PC-3 (cell line): ENCODE measurements around the gene ROCK2. TPM values are rescaled to one million over a fixed set of nuclear protein-coding genes. Genes with fewer than 3 reads are reported as not detected.

Experiments
- ATAC-seq: fragments of 200-7000 bp; cut with Tn5 transposase; 2 replicates; pipeline ENCODE4 v1.9.1; 2020; ENCODE audit warnings: mild to moderate bottlenecking, moderate library complexity
- BruUV-seq: library from RNA; stranded (reverse); fragments of 400-500 nt; replicated peaks from 2 replicates; lab custom pipeline; 2021; lab: Mats Ljungman, UMichigan
- CTCF ChIA-PET: fragments of 300-600 bp; sonication (Branson Sonifier 250); formaldehyde crosslinking; loops from one replicate; lab custom pipeline; 2022; ENCODE audit warnings: antibody characterized with exemption; lab: Charles Lee
- POLR2A ChIA-PET: fragments of 300-600 bp; sonication (Branson Sonifier 250); formaldehyde crosslinking; loops from one replicate; lab custom pipeline; 2022; ENCODE audit warnings: antibody characterized with exemption; ENCODE audit not compliant: unreplicated experiment; lab: Charles Lee
- DNase-seq: peaks from one replicate; pipeline ENCODE4 v3.0.0-alpha.2; 2015
- H2AFZ ChIP-seq: fragments of 300-600 bp; sonication (generic); 2 replicates; pipeline ENCODE4 v1.6.0; 2016; ENCODE audit warnings: antibody characterized with exemption, low read length
- H3F3A ChIP-seq: fragments of 300-600 bp; sonication (generic); one replicate; pipeline ENCODE4 v1.6.0; 2017; ENCODE audit warnings: antibody characterized with exemption, low read length, control low read depth, mild to moderate bottlenecking; ENCODE audit not compliant: unreplicated experiment
- H3K27ac ChIP-seq: fragments of 300-600 bp; sonication (generic); 2 replicates; pipeline ENCODE4 v1.5.1; 2016; ENCODE audit warnings: mild to moderate bottlenecking, low read length
- H3K27me3 ChIP-seq: fragments of 300-600 bp; sonication (generic); 2 replicates; pipeline ENCODE4 v1.6.1; 2016; ENCODE audit warnings: low read length, mixed read lengths
- H3K36me3 ChIP-seq: fragments of 300-600 bp; sonication (generic); 2 replicates; pipeline ENCODE4 v1.6.1; 2016; ENCODE audit warnings: low read depth, mixed run types, low read length, mixed read lengths
- H3K4me1 ChIP-seq: fragments of 300-600 bp; sonication (generic); 2 replicates; pipeline ENCODE4 v1.5.1; 2016; ENCODE audit warnings: low read length; ENCODE audit not compliant: insufficient read depth
- H3K4me2 ChIP-seq: fragments of 300-600 bp; sonication (generic); 2 replicates; pipeline ENCODE4 v1.6.0; 2016; ENCODE audit warnings: low read length
- H3K4me3 ChIP-seq: fragments of 300-600 bp; sonication (generic); 2 replicates; pipeline ENCODE4 v1.5.1; 2016; ENCODE audit warnings: mild to moderate bottlenecking, low read length, mixed read lengths
- H3K79me2 ChIP-seq: fragments of 300-600 bp; sonication (generic); 2 replicates; pipeline ENCODE4 v1.6.1; 2017; ENCODE audit warnings: low read length, mixed read lengths
- H3K9ac ChIP-seq: fragments of 300-600 bp; sonication (generic); 2 replicates; pipeline ENCODE4 v1.6.0; 2016; ENCODE audit warnings: mild to moderate bottlenecking, low read length
- H3K9me2 ChIP-seq: fragments of 300-600 bp; sonication (generic); replicated peaks from 2 replicates; pipeline ENCODE4 v1.6.1; 2016; ENCODE audit warnings: mixed run types, low read length, mixed read lengths
- H3K9me3 ChIP-seq: fragments of 300-600 bp; sonication (generic); 2 replicates; pipeline ENCODE4 v1.6.1; 2016; ENCODE audit warnings: low read length, mixed read lengths
- H4K20me1 ChIP-seq: fragments of 300-600 bp; sonication (generic); 2 replicates; pipeline ENCODE4 v1.6.1; 2016; ENCODE audit warnings: low read length, mixed read lengths
- CTCF ChIP-seq: fragments of 300-600 bp; sonication (generic); conservative IDR thresholded peaks from 2 replicates; pipeline ENCODE4 v1.5.1; 2017; ENCODE audit warnings: antibody characterized with exemption, low read depth, mild to moderate bottlenecking, low read length
- EZH2 ChIP-seq: fragments of 300-600 bp; sonication (generic); IDR thresholded peaks from one replicate; pipeline ENCODE4 v1.6.1; 2017; ENCODE audit warnings: antibody characterized with exemption, mild to moderate bottlenecking, low read length; ENCODE audit not compliant: unreplicated experiment
- EZH2phosphoT487 ChIP-seq: fragments of 300-600 bp; sonication (generic); IDR thresholded peaks from 2 replicates; pipeline ENCODE4 v1.6.1; 2018; ENCODE audit warnings: mild to moderate bottlenecking, antibody characterized with exemption, low read length, borderline replicate concordance
- intact Hi-C: fragments of 100-400 bp; cut with micrococcal nuclease; formaldehyde crosslinking; loops from 2 replicates; pipeline ENCODE4 v1.9.0; 2023
- total RNA-seq: library from RNA; depleted of rRNA; stranded (reverse); fragments of >200 nt; gene quantifications from 2 replicates; pipeline ENCODE4 v1.2.3, GENCODE V29; 2014

The ROCK2 gene
- total RNA-seq, 1 experiment from 2014 or later, result 35.3 TPM

GRCh38 chr2:11307764-11308415 is 36.5 kb downstream of the ROCK2 start:
- Histone ChIP-seq H2AFZ (no peak overlapping the region), H3K4me3 (no peak overlapping the region), H3K4me1 (peaks cover 13% of the 10 kb centered on the region), H4K20me1 (peaks cover 33% of the 10 kb centered on the region), H3K9ac (no peak overlapping the region), H3K4me2 (no peak overlapping the region), H3K27me3 (no peaks in the 10 kb centered on the region), H3K9me2 (no peaks in the 10 kb centered on the region), H3K79me2 (peaks cover 98% of the 10 kb centered on the region), H3K36me3 (no peaks in the 10 kb centered on the region), H3K27ac (no peak overlapping the region), H3F3A (no peaks in the 10 kb centered on the region), H3K9me3 (no peaks in the 10 kb centered on the region)
- DNase-seq (no peak), ATAC-seq (no peak)
- no TSS peak for BruUV-seq
- TF ChIP-seq EZH2phosphoT487 (no peak), EZH2 (no peak), CTCF (no peak)
- POLR2A ChIA-PET, result no interaction called here
- CTCF ChIA-PET, result no interaction called here
- intact Hi-C loops, result no loop called here

- Histone ChIP-seq H3F3A (no peaks in the 10 kb centered on the region), H3K4me1 (peaks cover 13% of the 10 kb centered on the region), H3K9me2 (no peaks in the 10 kb centered on the region), H3K4me2 (no peak overlapping the region), H4K20me1 (peaks cover 22% of the 10 kb centered on the region), H3K79me2 (peaks cover 97% of the 10 kb centered on the region), H3K9me3 (no peaks in the 10 kb centered on the region), H2AFZ (no peak overlapping the region), H3K27me3 (no peaks in the 10 kb centered on the region), H3K27ac (no peak overlapping the region), H3K36me3 (no peaks in the 10 kb centered on the region), H3K9ac (no peak overlapping the region), H3K4me3 (no peak overlapping the region)
- POLR2A ChIA-PET, result interaction anchor here (0.8 kb wide), 1 partner anchor 39 kb away, joined by 3 read pairs; no protein-coding TSS in a partner anchor
- BruUV-seq, result no TSS peak
- ATAC-seq, result peak; percentile 88
- intact Hi-C loops, result no loop called here
- CTCF ChIA-PET, result interaction anchor here (0.7 kb wide), 2 partner anchors 52 to 69 kb away, joined by 3 read pairs; no protein-coding TSS in a partner anchor
- peak; percentile 56 for DNase-seq
- no peak for TF ChIP-seq CTCF
- no peak for TF ChIP-seq EZH2
- no peak for TF ChIP-seq EZH2phosphoT487
These were observed 38.5 kb downstream of the ROCK2 start for GRCh38 chr2:11305958-11306357.

- Histone ChIP-seq H3K9me3 (no peaks in the 10 kb centered on the region), H3K79me2 (peaks cover 97% of the 10 kb centered on the region), H3K4me2 (no peak overlapping the region), H3K36me3 (no peaks in the 10 kb centered on the region), H3K4me1 (peaks cover 13% of the 10 kb centered on the region), H3F3A (no peaks in the 10 kb centered on the region), H3K27me3 (no peaks in the 10 kb centered on the region), H2AFZ (no peak overlapping the region), H3K4me3 (no peak overlapping the region), H4K20me1 (peaks cover 24% of the 10 kb centered on the region), H3K27ac (no peak overlapping the region), H3K9me2 (no peaks in the 10 kb centered on the region), H3K9ac (no peak overlapping the region)
- no TSS peak for BruUV-seq
- ATAC-seq, result no peak
- ChIA-PET CTCF (no interaction called here), POLR2A (interaction anchor here (0.6 kb wide), 1 partner anchor 51 kb away, joined by 5 read pairs; no protein-coding TSS in a partner anchor)
- intact Hi-C loops, result no loop called here
- DNase-seq, result no peak
- TF ChIP-seq CTCF, result no peak
- no peak for TF ChIP-seq EZH2phosphoT487
- no peak for TF ChIP-seq EZH2
These were observed 39.1 kb downstream of the ROCK2 start for GRCh38 chr2:11305338-11305737.
